Trophoblast cell (in vitro differentiated cells and primary cell): Measurements from ENCODE around the gene ERCC2.
"Not testable (repeated sequence)": the region's sequence is repeated elsewhere in the genome, so short reads cannot be mapped to it uniquely, and the experiment has no call there.

Experiments
- DNase-seq, 2 donors: peaks; one replicate each; pipeline ENCODE4 v3.0.0-alpha.2; 2016
- H2AFZ ChIP-seq: 2 replicates; pipeline ENCODE4 v1.6.1; 2013; ENCODE audit warnings: low read length, moderate library complexity, mild to moderate bottlenecking; ENCODE audit not compliant: insufficient read depth, poor library complexity
- H2AK5ac ChIP-seq: 2 replicates; pipeline ENCODE4 v1.6.1; 2013; ENCODE audit warnings: mild to moderate bottlenecking, low read length
- H2BK120ac ChIP-seq: 2 replicates; pipeline ENCODE4 v1.6.1; 2013; ENCODE audit warnings: low read length, mild to moderate bottlenecking, moderate library complexity; ENCODE audit not compliant: insufficient read depth, poor library complexity
- H2BK12ac ChIP-seq: 2 replicates; pipeline ENCODE4 v1.6.1; 2013; ENCODE audit warnings: mild to moderate bottlenecking, low read length, moderate library complexity
- H2BK5ac ChIP-seq: 2 replicates; pipeline ENCODE4 v1.6.1; 2013; ENCODE audit warnings: low read length, low read depth, moderate library complexity, mild to moderate bottlenecking; ENCODE audit not compliant: poor library complexity
- H3K14ac ChIP-seq: 2 replicates; pipeline ENCODE4 v1.6.1; 2013; ENCODE audit warnings: mild to moderate bottlenecking, low read length
- H3K18ac ChIP-seq: 2 replicates; pipeline ENCODE4 v1.6.1; 2013; ENCODE audit warnings: mild to moderate bottlenecking, low read length
- H3K23ac ChIP-seq: 2 replicates; pipeline ENCODE4 v1.6.1; 2013; ENCODE audit warnings: low read length
- H3K27ac ChIP-seq: 2 replicates; pipeline ENCODE4 v1.5.1; 2013; ENCODE audit warnings: low read depth, mild to moderate bottlenecking, inconsistent platforms, low read length, moderate library complexity
- H3K27me3 ChIP-seq: 2 replicates; pipeline ENCODE4 v1.6.1; 2013; ENCODE audit warnings: inconsistent platforms, mild to moderate bottlenecking, low read length, moderate library complexity; ENCODE audit not compliant: insufficient read depth
- H3K36me3 ChIP-seq, 2 experiments: 1 replicate in 1 of 2; 2 replicates in 1 of 2; pipeline ENCODE4 v1.6.1; 2013; ENCODE audit warnings: low read length in 2 of 2, mild to moderate bottlenecking in 2 of 2, moderate library complexity in 1 of 2; ENCODE audit not compliant: insufficient read depth in 2 of 2, control insufficient read depth in 1 of 2
- H3K4ac ChIP-seq: 2 replicates; pipeline ENCODE4 v1.6.1; 2013; ENCODE audit warnings: low read depth, mild to moderate bottlenecking, low read length, moderate library complexity
- H3K4me1 ChIP-seq, 2 experiments: 1 replicate in 1 of 2; 2 replicates in 1 of 2; pipeline ENCODE4 v1.6.1; 2013; ENCODE audit warnings: low read length in 2 of 2, mild to moderate bottlenecking in 2 of 2, moderate library complexity in 1 of 2; ENCODE audit not compliant: insufficient read depth in 2 of 2, control insufficient read depth in 1 of 2
- H3K4me2 ChIP-seq: 2 replicates; pipeline ENCODE4 v1.6.1; 2013; ENCODE audit warnings: inconsistent platforms, mild to moderate bottlenecking, low read length, moderate library complexity
- H3K4me3 ChIP-seq: 2 replicates; pipeline ENCODE4 v1.5.1; 2013; ENCODE audit warnings: mild to moderate bottlenecking, low read depth, low read length, inconsistent platforms
- H3K79me1 ChIP-seq: one replicate; pipeline ENCODE4 v1.6.1; 2013; ENCODE audit warnings: low read length
- H3K79me2 ChIP-seq: 2 replicates; pipeline ENCODE4 v1.6.1; 2013; ENCODE audit warnings: low read length, mild to moderate bottlenecking; ENCODE audit not compliant: control insufficient read depth, insufficient read depth, poor library complexity
- H3K9ac ChIP-seq: 2 replicates; pipeline ENCODE4 v1.6.1; 2013; ENCODE audit warnings: mild to moderate bottlenecking, low read length
- H3K9me3 ChIP-seq: 2 replicates; pipeline ENCODE4 v1.6.1; 2013; ENCODE audit warnings: low read depth, mild to moderate bottlenecking, control low read depth, inconsistent platforms, low read length; ENCODE audit not compliant: insufficient read depth
- H4K12ac ChIP-seq: 2 replicates; pipeline ENCODE4 v1.6.1; 2013; ENCODE audit warnings: low read depth, mild to moderate bottlenecking, low read length, moderate library complexity
- H4K8ac ChIP-seq: 2 replicates; pipeline ENCODE4 v1.6.1; 2013; ENCODE audit warnings: low read depth, mild to moderate bottlenecking, low read length, moderate library complexity
- H4K91ac ChIP-seq: one replicate; pipeline ENCODE4 v1.6.1; 2013; ENCODE audit warnings: low read depth, mild to moderate bottlenecking, low read length, moderate library complexity
- whole genome bisulfite sequencing: extraction: QIAGEN DNeasy Blood & Tissue Kit; methylation state at CpG from one replicate; pipeline ENCODE4 v1.1.7; 2013; ENCODE audit warnings: missing lambda C conversion rate; ENCODE audit not compliant: insufficient read length, insufficient coverage; ENCODE audit errors: extremely low coverage; 5-methylcytosine and 5-hydroxymethylcytosine counted together

ERCC2 gene

GRCh38 chr19:45340232-45340898 lies 30.0 kb downstream of the ERCC2 start, which contains the start of gene KLC3:
Gene KLC3, plus strand, starts transcription at chr19:45340750. Its CDS starts 4,792 bp downstream, at chr19:45345542.
- no peak within 1 kb of the TSS for H2BK5ac ChIP-seq
- peak; percentile 27 to 66 for DNase-seq
- H3K79me2 ChIP-seq, result no peaks in the 10 kb centered on the region
- no peak within 1 kb of the TSS for H3K23ac ChIP-seq
- no peak within 1 kb of the TSS for H4K91ac ChIP-seq
- H3K14ac ChIP-seq, result peak within 1 kb of the TSS; percentile 26
- peaks cover 8% of the 10 kb centered on the region for H3K27me3 ChIP-seq
- no peaks in the 10 kb centered on the region for H3K79me1 ChIP-seq
- no peak within 1 kb of the TSS for H2BK120ac ChIP-seq
- H2BK12ac ChIP-seq, result no peak within 1 kb of the TSS
- H3K4me1 ChIP-seq, result peaks cover 0 to 8% of the 10 kb centered on the region in 2 experiments
- no peak within 1 kb of the TSS for H3K18ac ChIP-seq
- no peak within 1 kb of the TSS for H3K9ac ChIP-seq
- H2AK5ac ChIP-seq, result no peak within 1 kb of the TSS
- no peak within 1 kb of the TSS for H4K12ac ChIP-seq
- H3K27ac ChIP-seq, result no peak within 1 kb of the TSS
- H3K4ac ChIP-seq, result no peak within 1 kb of the TSS
- H2AFZ ChIP-seq, result peak within 1 kb of the TSS; percentile 79
- peaks cover 5% of the 10 kb centered on the region for H3K9me3 ChIP-seq
- H4K8ac ChIP-seq, result no peak within 1 kb of the TSS
- no peaks in the 10 kb centered on the region for H3K36me3 ChIP-seq
- no CpG with 5 or more reads among the region's 50 CpGs for WGBS
- peak within 1 kb of the TSS; percentile 61 for H3K4me2 ChIP-seq
- H3K4me3 ChIP-seq, result peak within 1 kb of the TSS; percentile 53

DNA sequence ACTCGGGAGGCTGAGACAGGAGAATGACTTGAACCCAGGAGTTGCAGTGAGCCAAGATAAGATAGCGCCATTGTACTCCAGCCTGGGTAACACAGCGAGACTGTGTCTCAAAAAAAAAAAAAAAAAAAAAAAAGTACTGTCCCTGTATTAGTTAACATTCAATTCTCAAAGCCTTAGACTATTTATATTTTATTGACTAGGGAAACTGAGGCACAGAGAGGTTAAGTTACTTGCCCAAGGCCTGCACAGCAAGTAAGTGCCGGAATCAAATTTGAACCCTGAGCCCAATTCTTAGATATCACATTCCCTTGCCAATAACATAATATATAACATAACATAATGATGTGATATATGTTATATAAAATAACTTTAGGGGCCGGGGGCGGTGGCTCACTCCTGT lies 30.7 kb downstream of the ERCC2 start:
- Histone ChIP-seq H3K4me3 (no peak overlapping the region), H2BK5ac (no peak overlapping the region)
- WGBS, result no CpG with 5 or more reads among the region's 6 CpGs

DNA sequence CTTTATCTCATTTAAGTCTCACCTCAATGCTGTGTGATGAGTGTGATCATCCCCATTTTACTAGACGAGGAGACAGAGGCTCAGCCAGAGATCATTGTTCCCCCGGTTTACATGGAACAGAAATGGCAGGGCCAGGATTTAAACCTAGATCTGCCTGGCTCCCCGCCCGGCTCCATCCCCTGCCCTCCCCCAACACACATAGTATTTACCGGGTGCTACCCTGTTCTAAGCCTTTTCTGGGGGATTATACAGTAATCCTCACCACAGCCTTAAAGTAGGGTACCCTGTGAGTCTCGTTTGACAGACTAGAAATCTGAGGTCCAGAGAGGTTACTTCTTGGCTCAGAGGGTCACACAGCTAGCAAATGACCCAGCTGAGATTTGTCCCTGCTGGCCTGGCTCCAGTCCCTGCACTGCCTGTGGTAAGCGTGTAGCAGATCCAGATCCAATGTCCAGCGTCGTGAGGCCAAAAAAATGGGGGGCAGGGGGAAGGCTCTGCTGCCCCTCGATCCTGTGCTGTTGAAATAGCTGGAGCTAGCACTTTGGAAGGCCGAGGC lies 33.6 kb downstream of the ERCC2 start:
- H3K4me3 ChIP-seq, result no peak overlapping the region
- no peaks in the 10 kb centered on the region for H3K79me2 ChIP-seq
- peaks cover 0 to 8% of the 10 kb centered on the region in 2 experiments for H3K4me1 ChIP-seq
- H3K18ac ChIP-seq, result no peak overlapping the region
- H2AK5ac ChIP-seq, result no peak overlapping the region
- H3K9me3 ChIP-seq, result peaks cover 6% of the 10 kb centered on the region
- H3K4me2 ChIP-seq, result no peak overlapping the region
- H4K91ac ChIP-seq, result no peak overlapping the region
- no peaks in the 10 kb centered on the region for H3K79me1 ChIP-seq
- H3K9ac ChIP-seq, result no peak overlapping the region
- peak overlapping the region; percentile 2 for H4K12ac ChIP-seq
- H3K4ac ChIP-seq, result no peak overlapping the region
- no peak overlapping the region for H3K23ac ChIP-seq
- no peak overlapping the region for H2AFZ ChIP-seq
- H2BK5ac ChIP-seq, result no peak overlapping the region
- H3K36me3 ChIP-seq, result no peaks in the 10 kb centered on the region
- no peak overlapping the region for H3K27ac ChIP-seq
- H3K14ac ChIP-seq, result no peak overlapping the region
- no peak for DNase-seq
- no peak overlapping the region for H4K8ac ChIP-seq
- H3K27me3 ChIP-seq, result peaks cover 8% of the 10 kb centered on the region
- no CpG with 5 or more reads among the region's 11 CpGs for WGBS
- H2BK120ac ChIP-seq, result no peak overlapping the region
- no peak overlapping the region for H2BK12ac ChIP-seq

More for the DNA sequence above, 30.7 kb downstream of the ERCC2 start:
- Histone ChIP-seq H3K27me3 (peaks cover 8% of the 10 kb centered on the region), H3K79me1 (no peaks in the 10 kb centered on the region), H4K91ac (no peak overlapping the region), H3K4me1 (peaks cover 0 to 8% of the 10 kb centered on the region in 2 experiments), H3K23ac (no peak overlapping the region), H2AK5ac (no peak overlapping the region), H3K79me2 (no peaks in the 10 kb centered on the region), H4K8ac (no peak overlapping the region), H3K4ac (no peak overlapping the region), H3K4me2 (no peak overlapping the region), H4K12ac (no peak overlapping the region), H3K9me3 (peaks cover 5% of the 10 kb centered on the region), H3K36me3 (no peaks in the 10 kb centered on the region), H2BK120ac (no peak overlapping the region), H2AFZ (no peak overlapping the region), H3K14ac (no peak overlapping the region), H3K9ac (no peak overlapping the region), H3K27ac (no peak overlapping the region), H3K18ac (no peak overlapping the region), H2BK12ac (no peak overlapping the region)
- no peak for DNase-seq

GRCh38 chr19:45334881-45335280 lies 35.5 kb downstream of the ERCC2 start:
- H3K36me3 ChIP-seq, H3K9ac ChIP-seq, H2AK5ac ChIP-seq, H3K4me3 ChIP-seq, H4K12ac ChIP-seq, H3K9me3 ChIP-seq, H3K79me2 ChIP-seq, H2BK12ac ChIP-seq, H4K8ac ChIP-seq, H2AFZ ChIP-seq, H3K27me3 ChIP-seq, H2BK120ac ChIP-seq, H3K23ac ChIP-seq, H3K4ac ChIP-seq, DNase-seq, H3K4me2 ChIP-seq, H4K91ac ChIP-seq, H3K18ac ChIP-seq, H3K79me1 ChIP-seq, H3K27ac ChIP-seq, H3K14ac ChIP-seq, H2BK5ac ChIP-seq, H3K4me1 ChIP-seq: not testable (repeated sequence)
- no CpG with 5 or more reads among the region's 4 CpGs for WGBS
